CD4-positive, alpha-beta memory T cell (primary cell): ENCODE measurements around the gene STX18. TPM values are rescaled to one million over a fixed set of nuclear protein-coding genes. Genes with fewer than 3 reads are reported as not detected.
A peak's percentile ranks its signal among the peaks of the same experiment; 100 is the strongest.

Experiments
- CTCF ChIA-PET: fragments of 350-600 bp; sonication (Branson Sonifier 250); formaldehyde crosslinking; loops from one replicate; lab custom pipeline; 2021; ENCODE audit warnings: inconsistent platforms; ENCODE audit not compliant: partially characterized antibody; lab: Charles Lee
- POLR2A ChIA-PET: fragments of 350-600 bp; sonication (Branson Sonifier 250); formaldehyde crosslinking; loops from one replicate; lab custom pipeline; 2021; ENCODE audit not compliant: partially characterized antibody; lab: Charles Lee
- DNase-seq, 5 donors: peaks; one replicate each; pipeline versions ENCODE4 v3.0.0 to v3.0.0-alpha.2; 2020 to 2022; ENCODE audit warnings: mixed read lengths in 1 of 5
- H3K27ac ChIP-seq: one replicate; pipeline ENCODE4 v1.7.0; 2013; ENCODE audit warnings: low read depth, low read length
- H3K27me3 ChIP-seq: 2 replicates; pipeline ENCODE4 v1.7.0; 2013; ENCODE audit warnings: mild to moderate bottlenecking, low read length, moderate library complexity; ENCODE audit not compliant: insufficient read depth
- H3K36me3 ChIP-seq: 2 replicates; pipeline ENCODE4 v1.7.0; 2013; ENCODE audit warnings: mild to moderate bottlenecking, low read length, moderate library complexity; ENCODE audit not compliant: insufficient read depth
- H3K4me1 ChIP-seq: 2 replicates; pipeline ENCODE4 v1.7.0; 2013; ENCODE audit warnings: mild to moderate bottlenecking, low read length, moderate library complexity; ENCODE audit not compliant: insufficient read depth
- H3K4me3 ChIP-seq, 2 donors: one replicate each; pipeline ENCODE4 v1.7.0; 2013; ENCODE audit warnings: low read length in 2 of 2, mild to moderate bottlenecking in 1 of 2
- H3K9me3 ChIP-seq, 2 donors: one replicate each; pipeline ENCODE4 v1.7.0; 2013; ENCODE audit warnings: low read length in 2 of 2, control low read depth in 1 of 2; ENCODE audit not compliant: control insufficient read depth in 1 of 2
- H3K27ac Mint-ChIP-seq, 7 donors: one replicate each; pipeline ENCODE4 v1.8.0; 2020 to 2021; ENCODE audit warnings: mixed read lengths in 7 of 7, mild to moderate bottlenecking in 6 of 7, inconsistent platforms in 3 of 7, moderate library complexity in 3 of 7
- H3K27me3 Mint-ChIP-seq, 2 donors: one replicate each; pipeline ENCODE4 v1.8.0; 2020 to 2021; ENCODE audit warnings: mixed read lengths in 2 of 2
- H3K36me3 Mint-ChIP-seq, 2 donors: one replicate each; pipeline ENCODE4 v1.8.0; 2020 to 2021; ENCODE audit warnings: mixed read lengths in 2 of 2, inconsistent platforms in 1 of 2, mild to moderate bottlenecking in 1 of 2
- H3K4me1 Mint-ChIP-seq, 4 donors: one replicate each; pipeline ENCODE4 v1.8.0; 2020 to 2021; ENCODE audit warnings: mixed read lengths in 4 of 4, mild to moderate bottlenecking in 1 of 4
- H3K4me3 Mint-ChIP-seq, 8 donors: one replicate each; pipeline ENCODE4 v1.8.0; 2020 to 2021; ENCODE audit warnings: mixed read lengths in 8 of 8, mild to moderate bottlenecking in 7 of 8, moderate library complexity in 6 of 8, inconsistent platforms in 3 of 8
- H3K9me3 Mint-ChIP-seq, 8 donors: one replicate each; pipeline ENCODE4 v1.8.0; 2020 to 2021; ENCODE audit warnings: mixed read lengths in 8 of 8, mild to moderate bottlenecking in 5 of 8, inconsistent platforms in 3 of 8, moderate library complexity in 1 of 8
- intact Hi-C: fragments of 100-400 bp; cut with micrococcal nuclease; formaldehyde crosslinking; loops from one replicate; pipeline ENCODE4 v1.15.1; 2023
- polyA plus RNA-seq, 2 donors: library from polyadenylated mRNA; unstranded; fragments of 300-500 nt; fragmentation: Illumina TruSeq; gene quantifications; one replicate each; pipeline ENCODE4 v1.2.3, GENCODE V29; 2021
- total RNA-seq, 2 experiments: library from RNA; stranded (reverse); gene quantifications; one replicate each; pipeline ENCODE4 v1.2.3, GENCODE V29; 2021

STX18 gene
- total and polyA plus RNA-seq, 4 experiments from 2014 or later = 25.6 to 34.5 (median 31.2) TPM

- H3K4me1 ChIP-seq = no peaks in the 10 kb centered on the region
- H3K27me3 ChIP-seq = no peaks in the 10 kb centered on the region
- intact Hi-C loops = no loop called here
- DNase-seq = no peak
- H3K36me3 Mint-ChIP-seq = peaks cover 8% of the 10 kb centered on the region in 2 donors
- ChIA-PET CTCF (no interaction called here), POLR2A (no interaction called here)
- H3K4me3 ChIP-seq = no peak overlapping the region
- H3K27ac ChIP-seq = no peak overlapping the region
- H3K4me1 Mint-ChIP-seq = peaks cover 4 to 6% (median 5%) of the 10 kb centered on the region in 4 donors
- H3K36me3 ChIP-seq = no peaks in the 10 kb centered on the region
- no peaks in the 10 kb centered on the region for H3K27me3 Mint-ChIP-seq
- H3K9me3 Mint-ChIP-seq = peaks cover 0 to 2% (median 0%) of the 10 kb centered on the region in 8 donors
- no peak overlapping the region for H3K27ac Mint-ChIP-seq
- H3K9me3 ChIP-seq = no peaks in the 10 kb centered on the region
- no peak overlapping the region for H3K4me3 Mint-ChIP-seq
Observed at GRCh38 chr4:4580494-4580893, 38.6 kb upstream of the STX18 start.

- Mint-ChIP-seq H3K4me1 (peaks cover 13 to 15% (median 14%) of the 10 kb centered on the region in 4 donors), H3K27ac (no peak overlapping the region), H3K36me3 (peaks cover 0 to 4% of the 10 kb centered on the region in 2 donors), H3K27me3 (no peaks in the 10 kb centered on the region), H3K9me3 (peaks cover 0 to 4% (median 0%) of the 10 kb centered on the region in 8 donors), H3K4me3 (no peak overlapping the region)
- intact Hi-C loops = no loop called here
- Histone ChIP-seq H3K4me3 (no peak overlapping the region), H3K9me3 (no peaks in the 10 kb centered on the region), H3K4me1 (peaks cover 9% of the 10 kb centered on the region), H3K27ac (no peak overlapping the region), H3K27me3 (no peaks in the 10 kb centered on the region), H3K36me3 (no peaks in the 10 kb centered on the region)
- POLR2A ChIA-PET = no interaction called here
- DNase-seq = no peak
- CTCF ChIA-PET = no interaction called here
Observed at GRCh38 chr4:4578981-4579380, 37.1 kb upstream of the STX18 start.

- Histone ChIP-seq H3K9me3 (no peaks in the 10 kb centered on the region), H3K4me1 (peaks cover 9% of the 10 kb centered on the region), H3K27me3 (no peaks in the 10 kb centered on the region), H3K36me3 (no peaks in the 10 kb centered on the region), H3K27ac (no peak overlapping the region), H3K4me3 (no peak overlapping the region)
- no peak for DNase-seq
- H3K4me3 Mint-ChIP-seq = peak overlapping the region in 3 of 8 donors; percentile 11 to 47 (median 21)
- intact Hi-C loops = no loop called here
- peaks cover 13 to 21% (median 14%) of the 10 kb centered on the region in 4 donors for H3K4me1 Mint-ChIP-seq
- H3K9me3 Mint-ChIP-seq = peaks cover 0 to 4% (median 0%) of the 10 kb centered on the region in 8 donors
- H3K27me3 Mint-ChIP-seq = no peaks in the 10 kb centered on the region
- H3K36me3 Mint-ChIP-seq = no peaks in the 10 kb centered on the region
- H3K27ac Mint-ChIP-seq = peak overlapping the region in 1 of 7 donors; percentile 36
- CTCF ChIA-PET = no interaction called here
- POLR2A ChIA-PET = no interaction called here
Observed at GRCh38 chr4:4577359-4577875, 35.6 kb upstream of the STX18 start.

- Histone ChIP-seq H3K4me1 (peaks cover 9% of the 10 kb centered on the region), H3K27ac (peak overlapping the region; percentile 55), H3K36me3 (no peaks in the 10 kb centered on the region), H3K4me3 (peak overlapping the region; percentile 26 to 63), H3K27me3 (no peaks in the 10 kb centered on the region), H3K9me3 (no peaks in the 10 kb centered on the region)
- H3K9me3 Mint-ChIP-seq = peaks cover 0 to 4% (median 0%) of the 10 kb centered on the region in 8 donors
- peaks cover 12 to 21% (median 13%) of the 10 kb centered on the region in 4 donors for H3K4me1 Mint-ChIP-seq
- H3K36me3 Mint-ChIP-seq = peaks cover 0 to 4% of the 10 kb centered on the region in 2 donors
- peak overlapping the region; percentile 42 to 98 (median 89) for H3K27ac Mint-ChIP-seq
- no peaks in the 10 kb centered on the region for H3K27me3 Mint-ChIP-seq
- DNase-seq = peak; percentile 59 to 74 (median 70)
- POLR2A ChIA-PET = interaction anchor here (0.6 to 3.2 kb wide), 9 partner anchors 31 to 1046 kb away, joined by 3 to 24 read pairs (median 3); partner anchors contain the start of genes STX18 and TMEM128
- intact Hi-C loops = loop anchor here (2.0 kb wide), 1 partner anchor 33 kb away; the partner anchor contains the start of gene STX18
- CTCF ChIA-PET = interaction anchor here (0.7 to 2.7 kb wide), 8 partner anchors 33 to 316 kb away, joined by 3 to 13 read pairs (median 4); partner anchors contain the start of gene STX18
- H3K4me3 Mint-ChIP-seq = peak overlapping the region; percentile 83 to 91 (median 88)
Observed at GRCh38 chr4:4575284-4576211, 33.7 kb upstream of the STX18 start.

- ChIA-PET POLR2A (interaction anchor here (0.6 to 3.2 kb wide), 10 partner anchors 9 to 1046 kb away, joined by 3 to 24 read pairs (median 4); partner anchors contain the start of genes STX18 and TMEM128), CTCF (interaction anchor here (0.7 to 2.7 kb wide), 6 partner anchors 33 to 141 kb away, joined by 3 to 13 read pairs (median 4); partner anchors contain the start of gene STX18)
- Histone ChIP-seq H3K4me3 (peak overlapping the region; percentile 26 to 63), H3K9me3 (no peaks in the 10 kb centered on the region), H3K36me3 (no peaks in the 10 kb centered on the region), H3K27ac (peak overlapping the region; percentile 55), H3K4me1 (peaks cover 9% of the 10 kb centered on the region), H3K27me3 (no peaks in the 10 kb centered on the region)
- Mint-ChIP-seq H3K36me3 (peaks cover 0 to 9% of the 10 kb centered on the region in 2 donors), H3K27ac (peak overlapping the region; percentile 42 to 98 (median 89)), H3K27me3 (no peaks in the 10 kb centered on the region), H3K4me1 (peaks cover 12 to 21% (median 13%) of the 10 kb centered on the region in 4 donors), H3K9me3 (peaks cover 0 to 4% (median 0%) of the 10 kb centered on the region in 8 donors), H3K4me3 (peak overlapping the region; percentile 83 to 91 (median 88))
- DNase-seq = peak in 4 of 5 donors; percentile 49 to 64 (median 57)
- intact Hi-C loops = loop anchor here (2.0 kb wide), 1 partner anchor 32 kb away; the partner anchor contains the start of gene STX18
Observed at GRCh38 chr4:4574792-4575191, 32.9 kb upstream of the STX18 start.

- peaks cover 0 to 16% of the 10 kb centered on the region in 2 donors for H3K36me3 Mint-ChIP-seq
- intact Hi-C loops = loop anchor here (2.0 kb wide), 1 partner anchor 31 kb away; the partner anchor contains the start of gene STX18
- Histone ChIP-seq H3K27ac (no peak overlapping the region), H3K36me3 (no peaks in the 10 kb centered on the region), H3K4me1 (peaks cover 9% of the 10 kb centered on the region), H3K27me3 (no peaks in the 10 kb centered on the region), H3K4me3 (no peak overlapping the region), H3K9me3 (no peaks in the 10 kb centered on the region)
- no peaks in the 10 kb centered on the region for H3K27me3 Mint-ChIP-seq
- peaks cover 12 to 21% (median 13%) of the 10 kb centered on the region in 4 donors for H3K4me1 Mint-ChIP-seq
- H3K9me3 Mint-ChIP-seq = peaks cover 0 to 4% (median 0%) of the 10 kb centered on the region in 8 donors
- peak overlapping the region in 3 of 7 donors; percentile 32 to 98 (median 89) for H3K27ac Mint-ChIP-seq
- ChIA-PET CTCF (interaction anchor here (0.8 to 2.7 kb wide), 5 partner anchors 11 to 140 kb away, joined by 3 to 13 read pairs (median 3); partner anchors contain the start of gene STX18), POLR2A (interaction anchor here (0.6 to 3.2 kb wide), 6 partner anchors 10 to 326 kb away, joined by 3 to 24 read pairs (median 4); partner anchors contain the start of genes STX18 and TMEM128)
- H3K4me3 Mint-ChIP-seq = peak overlapping the region; percentile 30 to 90 (median 85)
- no peak for DNase-seq
Observed at GRCh38 chr4:4574052-4574451, 32.2 kb upstream of the STX18 start.
